SKM-1 treated with dmso at 0.1 percent for 144 hours (cell line): ENCODE data around the gene TRIM37.

Experiments used
- DNase-seq: peaks from one replicate; lab custom pipeline; 2025; ENCODE audit not compliant: unreplicated experiment; lab: John Stamatoyannopoulos, UW

TRIM37 gene

DNA sequence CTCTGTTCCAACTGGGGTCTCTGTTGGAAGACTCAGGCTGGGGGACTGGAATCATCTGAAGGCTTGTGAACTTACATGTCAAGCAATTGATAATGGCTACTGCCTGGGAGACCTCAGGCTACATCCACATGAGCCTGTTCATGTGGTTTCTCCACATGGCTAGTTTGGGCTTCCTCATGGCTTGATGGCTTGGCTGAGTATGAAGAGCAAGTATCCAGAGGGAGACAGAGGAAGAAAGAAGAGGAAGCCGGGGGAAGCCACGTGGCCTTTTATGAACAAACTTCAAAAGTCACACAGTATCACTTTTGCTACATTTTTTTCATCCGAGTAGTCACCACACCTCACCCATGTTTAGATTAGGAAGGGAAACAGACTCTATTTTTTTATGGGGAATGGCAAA lies 158.9 kb downstream of the TRIM37 start:
- no peak for DNase-seq

DNA sequence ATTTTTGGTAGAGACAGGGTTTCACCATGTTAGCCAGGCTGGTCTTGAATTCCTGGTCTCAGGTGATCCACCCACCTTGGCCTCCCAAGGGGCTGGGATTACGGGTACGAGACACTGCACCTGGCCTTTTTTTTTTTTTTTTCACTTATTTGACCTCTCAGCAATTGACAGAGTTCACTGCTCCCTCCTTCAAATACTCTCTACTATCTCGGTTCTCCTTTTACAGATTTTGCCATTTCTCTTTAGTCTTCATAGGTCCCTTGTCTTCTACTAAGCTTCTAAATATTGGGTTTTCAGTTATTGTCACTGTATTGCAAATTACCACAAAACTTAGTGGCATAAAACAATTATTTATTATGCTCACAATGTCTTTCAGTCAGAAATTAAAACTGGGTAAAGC lies 159.3 kb downstream of the TRIM37 start:
- no peak for DNase-seq

DNA sequence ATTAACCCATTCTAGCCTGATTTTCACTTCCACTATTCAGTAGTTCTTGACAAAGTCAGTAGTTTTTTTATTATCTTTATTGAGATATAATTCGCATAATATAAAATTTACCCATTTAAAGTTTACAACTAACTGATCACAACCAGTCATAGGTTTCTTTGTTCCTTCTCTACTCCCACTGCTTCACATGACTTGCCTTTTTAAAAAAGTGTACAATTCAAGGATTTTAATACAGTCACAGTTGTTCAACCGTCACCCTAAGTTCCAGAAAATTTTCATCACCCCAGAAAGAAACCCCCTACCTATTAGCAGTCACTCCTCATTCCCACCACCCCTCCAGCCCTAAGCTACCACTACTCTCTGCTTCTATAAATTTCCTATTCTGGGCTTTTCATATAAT lies 162.5 kb downstream of the TRIM37 start:
- no peak for DNase-seq

DNA sequence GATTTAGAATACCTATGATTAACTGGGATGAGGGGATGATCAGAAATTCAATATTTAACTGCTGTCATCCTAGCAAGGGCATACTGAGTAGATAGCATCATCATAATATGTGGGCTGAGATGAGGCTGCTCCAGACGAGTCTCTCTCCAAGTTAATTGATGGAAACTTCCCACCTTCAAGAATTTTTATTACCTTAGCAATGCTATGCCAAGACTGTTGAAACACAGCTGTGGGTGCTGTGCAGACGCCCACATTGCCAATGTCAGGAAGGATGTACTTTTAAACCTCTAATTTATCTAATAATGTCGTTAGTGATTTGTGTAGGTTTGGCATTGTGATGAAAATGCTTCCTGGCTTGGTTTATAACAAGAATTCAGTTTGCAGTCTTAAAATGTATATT lies 170.4 kb downstream of the TRIM37 start:
- DNase-seq, result no peak

DNA sequence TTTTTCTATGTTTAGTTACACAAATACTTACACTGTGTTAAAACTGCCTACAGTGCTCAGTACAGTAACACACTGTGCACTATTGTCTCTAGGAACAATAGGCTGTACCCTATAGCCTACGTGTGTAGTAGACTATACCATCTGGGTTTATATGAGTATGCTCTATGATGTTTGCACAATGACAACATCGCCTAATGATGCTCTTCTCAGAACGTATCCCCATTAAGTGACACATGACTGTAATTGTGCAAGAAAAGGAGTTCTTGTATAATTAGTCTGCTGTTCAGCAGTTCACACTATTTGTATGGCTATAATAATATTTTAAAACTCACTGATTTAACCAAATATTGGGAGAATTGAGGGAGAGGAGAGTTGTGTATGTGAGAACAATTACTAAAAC lies 173.7 kb downstream of the TRIM37 start:
- DNase-seq, result no peak
